ENCODE data around the gene PDS5B.
"Not testable (repeated sequence)": the region's sequence is repeated elsewhere in the genome, so short reads cannot be mapped to it uniquely, and the experiment has no call there.

PDS5B gene

GRCh38 chr13:32790731-32791130, 204.5 kb downstream of the PDS5B start:
- no peak for DNase-seq (ENCODE audit: low read depth in 2 of 2, low spot score in 1 of 2)

GRCh38 chr13:32791545-32792172, 205.4 kb downstream of the PDS5B start:
- no peak for DNase-seq (ENCODE audit: low read depth in 2 of 2, low spot score in 1 of 2)

GRCh38 chr13:32796754-32797153, 210.5 kb downstream of the PDS5B start:
- DNase-seq (ENCODE audit: low read depth in 2 of 2, low spot score in 1 of 2): no peak

GRCh38 chr13:32802159-32802558, 215.9 kb downstream of the PDS5B start:
- no peak for DNase-seq (ENCODE audit: low read depth in 2 of 2, low spot score in 1 of 2)

GRCh38 chr13:32804673-32805230, 218.5 kb downstream of the PDS5B start:
- no peak for DNase-seq (ENCODE audit: low read depth in 2 of 2, low spot score in 1 of 2)

- no peak for DNase-seq (ENCODE audit: low read depth in 2 of 2, low spot score in 1 of 2)
These were observed 225.1 kb downstream of the PDS5B start for GRCh38 chr13:32811297-32811800.

GRCh38 chr13:32821149-32821688, 235.0 kb downstream of the PDS5B start:
- no peak for DNase-seq (ENCODE audit: low read depth in 2 of 2, low spot score in 1 of 2)

GRCh38 chr13:32822771-32823170, 236.5 kb downstream of the PDS5B start:
- no peak for DNase-seq (ENCODE audit: low read depth in 2 of 2, low spot score in 1 of 2)

GRCh38 chr13:32823597-32823996, 237.3 kb downstream of the PDS5B start:
- no peak for DNase-seq (ENCODE audit: low read depth in 2 of 2, low spot score in 1 of 2)

- DNase-seq (ENCODE audit: low read depth in 2 of 2, low spot score in 1 of 2): no peak
These were observed 237.8 kb downstream of the PDS5B start for GRCh38 chr13:32824061-32824460.

- no peak for DNase-seq (ENCODE audit: low read depth in 2 of 2, low spot score in 1 of 2)
These were observed 238.4 kb downstream of the PDS5B start for GRCh38 chr13:32824675-32825074.

- DNase-seq (ENCODE audit: low read depth in 2 of 2, low spot score in 1 of 2): no peak
These were observed 239.2 kb downstream of the PDS5B start for GRCh38 chr13:32825481-32825880.

GRCh38 chr13:32826372-32826771, 240.1 kb downstream of the PDS5B start:
- DNase-seq (ENCODE audit: low read depth in 2 of 2, low spot score in 1 of 2): not testable (repeated sequence)

All from stimulated activated CD8-positive, alpha-beta memory T cell treated with anti-CD3 and anti-CD28 coated beads, Interleukin-4, amount 100 ng/mL, for 1 hour (primary cell).